HepG2 (cell line): ENCODE data around the gene KLF13. TPM values are rescaled to one million over a fixed set of nuclear protein-coding genes. Genes with fewer than 3 reads are reported as not detected.
A peak's percentile ranks its signal among the peaks of the same experiment; 100 is the strongest.

Source experiments
- CTCF ChIP-seq: sonication (generic); formaldehyde crosslinking; IDR thresholded peaks from 2 replicates; pipeline ENCODE4 v1.5.0; 2020; ENCODE audit warnings: mild to moderate bottlenecking, missing genetic modification reagents, moderate library complexity
- DMAP1 ChIP-seq: IDR thresholded peaks from 2 replicates; pipeline ENCODE4 v1.6.1; 2016
- GFI1 ChIP-seq: sonication (generic); formaldehyde crosslinking; IDR thresholded peaks from 2 replicates; pipeline ENCODE4 v1.5.0; 2020; ENCODE audit warnings: missing genetic modification reagents, mild to moderate bottlenecking, borderline replicate concordance
- GMEB1 ChIP-seq: sonication (generic); formaldehyde crosslinking; IDR thresholded peaks from 2 replicates; pipeline ENCODE4 v1.5.1; 2020; ENCODE audit warnings: missing genetic modification reagents, mild to moderate bottlenecking, borderline replicate concordance
- HOXD1 ChIP-seq: sonication (generic); formaldehyde crosslinking; IDR thresholded peaks from 2 replicates; pipeline ENCODE4 v1.5.0; 2020; ENCODE audit warnings: missing genetic modification reagents
- KIAA2018 ChIP-seq: sonication (generic); formaldehyde crosslinking; IDR thresholded peaks from 2 replicates; pipeline ENCODE4 v1.5.0; 2020; ENCODE audit warnings: mild to moderate bottlenecking, missing genetic modification reagents, borderline replicate concordance
- MBD4 ChIP-seq: IDR thresholded peaks from 2 replicates; pipeline ENCODE4 v1.6.1; 2012; ENCODE audit warnings: low read length, inconsistent platforms, borderline replicate concordance
- MTA1 ChIP-seq: sonication (generic); formaldehyde crosslinking; IDR thresholded peaks from 2 replicates; pipeline ENCODE4 v1.4.0; 2020; ENCODE audit warnings: missing genetic modification reagents, mild to moderate bottlenecking, borderline replicate concordance
- PHB2 ChIP-seq: fragments of 450-650 bp; IDR thresholded peaks from 2 replicates; pipeline ENCODE4 v1.6.1; 2018; ENCODE audit not compliant: partially characterized antibody
- THRA ChIP-seq: sonication (generic); formaldehyde crosslinking; IDR thresholded peaks from 2 replicates; pipeline ENCODE4 v1.4.0; 2020; ENCODE audit warnings: missing genetic modification reagents, borderline replicate concordance
- ZHX1 ChIP-seq: sonication (generic); formaldehyde crosslinking; IDR thresholded peaks from 2 replicates; pipeline ENCODE4 v1.8.1; 2022; ENCODE audit warnings: low read depth, mild to moderate bottlenecking, missing genetic modification reagents
- ZNF788 ChIP-seq: sonication (generic); formaldehyde crosslinking; IDR thresholded peaks from 2 replicates; pipeline ENCODE4 v1.5.0; 2020; ENCODE audit warnings: mild to moderate bottlenecking, missing genetic modification reagents, borderline replicate concordance
- polyA plus RNA-seq, 8 experiments: library from polyadenylated mRNA; depleted of rRNA in 3 of 8; stranded (reverse) in 7 of 8; unstranded in 1 of 8; fragments of >200 nt; fragmentation: Illumina TruSeq in 4 of 8; extraction: Trizol in 4 of 8; gene quantifications; 2 replicates each; pipeline versions ENCODE4 v1.2.1 to v1.2.3, GENCODE V29; 2011 to 2016; ENCODE audit warnings: low read depth in 4 of 8, missing spikeins in 1 of 8, mixed read lengths in 1 of 8; ENCODE audit not compliant: insufficient read depth in 1 of 8
- total RNA-seq, 5 experiments: library from RNA; depleted of rRNA; stranded (reverse); fragments of >200 nt; fragmentation: Illumina TruSeq; extraction: Trizol; gene quantifications; 2 replicates each; pipeline ENCODE4 v1.2.3, GENCODE V29; 2016; ENCODE audit warnings: low read depth in 1 of 5

The KLF13 gene
- total and polyA plus RNA-seq, 2 of the 13 experiments (the other 11 are each of a cell fraction or from before 2014, with no cell fraction given): 16.8 to 25.1 TPM

GRCh38 chr15:31327669-31328427 is 1.2 kb downstream of the KLF13 start (continued):
- TF ChIP-seq CTCF (CRISPR knock-in tag) (no peak), DMAP1 (peak; percentile 45; the same call in 1 of the 2 replicates), GFI1 (CRISPR knock-in tag) (no peak), PHB2 (no peak), MBD4 (no peak), HOXD1 (CRISPR knock-in tag) (no peak), GMEB1 (CRISPR knock-in tag) (no peak), THRA (peak; percentile 46; the same call in 1 of the 2 replicates), ZNF788 (CRISPR knock-in tag) (no peak), ZHX1 (CRISPR knock-in tag) (no peak), KIAA2018 (no peak), MTA1 (no peak)
